Left lung (tissue), 10 donors: ENCODE data around the gene COL15A1. TPM values are rescaled to one million over a fixed set of nuclear protein-coding genes. Genes with fewer than 3 reads are reported as not detected.

Experiments
- ATAC-seq: fragments of 200-7000 bp; cut with Tn5 transposase; one replicate; pipeline ENCODE4 v1.9.1; 2020; ENCODE audit warnings: moderate library complexity
- DNase-seq, 4 donors: peaks; one replicate each; pipeline ENCODE4 v3.0.0-alpha.2; 2013 to 2020
- H3K27ac ChIP-seq, 2 donors: fragments of 200-600 bp; sonication (generic) in 1 of 2; one replicate each; pipeline versions ENCODE4 v1.5.0 to v1.8.0; 2020 to 2021
- H3K27me3 ChIP-seq, 2 donors: fragments of 200-600 bp; sonication (generic) in 1 of 2; one replicate each; pipeline versions ENCODE4 v1.5.0 to v1.8.0; 2020 to 2021
- H3K36me3 ChIP-seq, 2 donors: fragments of 200-600 bp; sonication (generic) in 1 of 2; one replicate each; pipeline versions ENCODE4 v1.5.0 to v1.8.0; 2020 to 2021
- H3K4me1 ChIP-seq, 2 donors: fragments of 200-600 bp; one replicate each; pipeline ENCODE4 v1.8.0; 2021
- H3K4me3 ChIP-seq, 2 donors: fragments of 200-600 bp; sonication (generic) in 1 of 2; one replicate each; pipeline versions ENCODE4 v1.5.0 to v1.8.0; 2020 to 2021; ENCODE audit warnings: mild to moderate bottlenecking in 1 of 2
- H3K9me3 ChIP-seq, 2 donors: fragments of 200-600 bp; sonication (generic) in 1 of 2; one replicate each; pipeline versions ENCODE4 v1.5.0 to v1.8.0; 2020 to 2021
- intact Hi-C, 2 donors: fragments of 100-400 bp; cut with DNase I; formaldehyde crosslinking; loops; one replicate each; pipeline versions ENCODE4 v1.11.2 to v1.14.2; 2022
- polyA plus RNA-seq, 6 donors: library from polyadenylated mRNA; unstranded; fragments of 120-200 nt; gene quantifications; one replicate each; pipeline ENCODE4 v1.2.1, GENCODE V29; 2013; ENCODE audit not compliant: insufficient read length in 6 of 6
- total RNA-seq, 2 donors: library from RNA; stranded (reverse); fragmentation: NEBNext Ultra II Directional; extraction: Animal tissue kit (Norgen Biotek cat#: 25700); gene quantifications; one replicate each; pipeline ENCODE4 v1.2.1, GENCODE V29; 2021
- TF ChIP-seq, protein P1 (sequence below), 2 donors: fragments of 200-600 bp; sonication (generic) in 1 of 2; IDR thresholded peaks; one replicate each; pipeline versions ENCODE4 v1.5.0 to v1.8.0; 2021; ENCODE audit warnings: antibody characterized with exemption in 2 of 2
- donor health status: DM: no; HTN: yes; CAD: no.
- donor health status: DM: no; HTN: no; CAD: no.

Gene COL15A1
- total and polyA plus RNA-seq, 8 donors, result 2.4 to 58.4 (median 7.4) TPM

DNA sequence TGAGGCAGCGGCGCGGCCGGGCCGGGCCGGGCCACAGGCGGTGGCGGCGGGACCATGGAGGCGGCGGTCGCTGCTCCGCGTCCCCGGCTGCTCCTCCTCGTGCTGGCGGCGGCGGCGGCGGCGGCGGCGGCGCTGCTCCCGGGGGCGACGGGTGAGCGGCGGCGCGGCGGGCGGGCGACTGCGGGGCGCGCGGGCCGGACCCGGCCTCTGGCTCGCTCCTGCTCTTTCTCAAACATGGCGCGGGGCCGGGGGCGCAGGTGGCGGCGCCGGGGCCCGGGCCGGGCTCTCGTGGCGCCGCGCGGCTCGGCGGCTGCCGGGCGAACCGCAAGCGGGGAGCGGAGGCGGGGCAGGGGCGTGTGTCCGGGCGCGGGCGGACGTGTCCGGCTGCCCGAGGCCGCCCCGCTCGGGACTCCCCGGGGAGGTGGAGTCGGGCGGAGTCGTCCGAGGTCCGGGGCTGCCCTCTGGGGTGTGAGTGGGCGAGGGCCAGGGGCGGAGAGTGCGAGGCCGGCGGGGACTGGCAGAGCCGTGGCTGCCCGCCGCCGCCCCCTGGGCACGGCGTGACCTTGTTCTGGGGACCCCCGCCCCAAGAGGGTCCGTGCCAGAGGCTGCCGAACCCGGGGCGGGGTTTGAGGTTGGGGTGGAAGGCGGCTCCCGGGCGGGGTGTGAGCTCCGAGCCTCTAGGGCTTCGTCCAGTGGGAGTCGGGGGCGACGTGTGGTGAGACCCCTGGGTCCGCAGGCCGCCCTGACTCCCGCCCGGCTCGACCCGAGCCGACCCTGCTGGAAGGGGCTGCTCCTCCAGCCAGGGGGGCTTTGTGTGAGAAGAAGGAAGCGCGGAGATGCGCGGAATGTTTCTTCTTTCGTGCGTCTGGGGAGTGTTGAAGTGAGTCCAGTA lies 161.7 kb downstream of the COL15A1 start:
- H3K4me1 ChIP-seq, result peaks cover 7 to 61% of the 10 kb centered on the region in 2 donors
- ATAC-seq, result peak; percentile 81

DNA sequence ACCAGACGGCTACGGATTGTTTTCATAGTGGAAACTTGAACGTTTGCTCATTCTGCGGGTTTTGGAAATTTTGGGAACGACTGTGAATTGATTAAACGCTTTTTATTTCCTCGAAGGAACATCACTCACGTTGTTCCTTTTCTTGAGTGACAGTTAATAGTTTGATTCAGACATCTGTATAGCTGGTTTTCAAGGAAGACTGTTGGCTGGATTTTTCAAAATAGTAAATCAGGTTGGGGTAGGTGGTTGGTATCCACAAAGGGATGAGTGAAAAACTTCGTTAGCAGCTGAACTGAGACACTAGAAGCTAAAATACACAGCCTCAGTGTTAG lies 162.3 kb downstream of the COL15A1 start:
- TF ChIP-seq, protein P1, sequence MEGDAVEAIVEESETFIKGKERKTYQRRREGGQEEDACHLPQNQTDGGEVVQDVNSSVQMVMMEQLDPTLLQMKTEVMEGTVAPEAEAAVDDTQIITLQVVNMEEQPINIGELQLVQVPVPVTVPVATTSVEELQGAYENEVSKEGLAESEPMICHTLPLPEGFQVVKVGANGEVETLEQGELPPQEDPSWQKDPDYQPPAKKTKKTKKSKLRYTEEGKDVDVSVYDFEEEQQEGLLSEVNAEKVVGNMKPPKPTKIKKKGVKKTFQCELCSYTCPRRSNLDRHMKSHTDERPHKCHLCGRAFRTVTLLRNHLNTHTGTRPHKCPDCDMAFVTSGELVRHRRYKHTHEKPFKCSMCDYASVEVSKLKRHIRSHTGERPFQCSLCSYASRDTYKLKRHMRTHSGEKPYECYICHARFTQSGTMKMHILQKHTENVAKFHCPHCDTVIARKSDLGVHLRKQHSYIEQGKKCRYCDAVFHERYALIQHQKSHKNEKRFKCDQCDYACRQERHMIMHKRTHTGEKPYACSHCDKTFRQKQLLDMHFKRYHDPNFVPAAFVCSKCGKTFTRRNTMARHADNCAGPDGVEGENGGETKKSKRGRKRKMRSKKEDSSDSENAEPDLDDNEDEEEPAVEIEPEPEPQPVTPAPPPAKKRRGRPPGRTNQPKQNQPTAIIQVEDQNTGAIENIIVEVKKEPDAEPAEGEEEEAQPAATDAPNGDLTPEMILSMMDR (IDR thresholded peaks at IDR 0.05), result no peak
- peak overlapping the region; percentile 71 to 92 for H3K4me3 ChIP-seq
- DNase-seq (no peak), ATAC-seq (no peak)
- peak overlapping the region; percentile 92 to 93 for H3K27ac ChIP-seq
- no peaks in the 10 kb centered on the region for H3K36me3 ChIP-seq
- intact Hi-C loops, result no loop called here
- peaks cover 7 to 67% of the 10 kb centered on the region in 2 donors for H3K4me1 ChIP-seq
- H3K27me3 ChIP-seq, result no peaks in the 10 kb centered on the region
- no peaks in the 10 kb centered on the region for H3K9me3 ChIP-seq

More for the DNA sequence above, 161.7 kb downstream of the COL15A1 start:
- no peaks in the 10 kb centered on the region for H3K9me3 ChIP-seq
- DNase-seq, result peak; percentile 50 to 97 (median 80)
- H3K27ac ChIP-seq, result peak overlapping the region; percentile 92 to 93
- H3K36me3 ChIP-seq, result no peaks in the 10 kb centered on the region
- no peaks in the 10 kb centered on the region for H3K27me3 ChIP-seq
- TF ChIP-seq, protein P1 (IDR thresholded peaks at IDR 0.05), result peak in 1 of 2 donors; percentile 19
- H3K4me3 ChIP-seq, result peak overlapping the region; percentile 71 to 92
- intact Hi-C loops, result no loop called here

DNA sequence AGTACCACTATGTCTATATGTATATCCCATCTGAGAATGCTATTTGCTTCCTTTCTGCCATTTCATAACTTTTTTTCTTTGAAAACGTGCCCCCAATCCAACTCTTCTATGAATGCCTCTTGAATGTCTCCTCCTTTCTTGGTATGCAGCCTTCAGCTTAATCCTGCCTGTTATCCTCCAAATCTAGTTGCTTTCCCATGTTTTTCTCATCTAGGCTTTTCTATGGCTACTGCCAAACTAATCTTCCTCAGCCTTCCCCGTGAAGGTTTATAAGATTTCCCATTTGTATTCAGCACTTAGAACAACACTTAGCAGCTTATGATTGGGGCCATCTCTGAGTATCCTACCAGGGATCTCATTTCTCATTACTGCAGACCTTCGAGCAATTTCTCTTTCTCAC lies 163.7 kb downstream of the COL15A1 start:
- intact Hi-C loops, result no loop called here

GRCh38 chr9:99108131-99108530 lies 164.4 kb downstream of the COL15A1 start:
- Histone ChIP-seq H3K36me3 (no peaks in the 10 kb centered on the region), H3K27me3 (no peaks in the 10 kb centered on the region), H3K4me3 (peak overlapping the region in 1 of 2 donors; percentile 71), H3K9me3 (no peaks in the 10 kb centered on the region), H3K4me1 (peaks cover 7 to 86% of the 10 kb centered on the region in 2 donors), H3K27ac (peak overlapping the region; percentile 35 to 92)
- TF ChIP-seq, protein P1 (IDR thresholded peaks at IDR 0.05), result no peak
- DNase-seq (no peak), ATAC-seq (no peak)
- intact Hi-C loops, result no loop called here

More for the DNA sequence above, 163.7 kb downstream of the COL15A1 start:
- DNase-seq (no peak), ATAC-seq (no peak)
- Histone ChIP-seq H3K4me3 (peak overlapping the region in 1 of 2 donors; percentile 71), H3K9me3 (no peaks in the 10 kb centered on the region), H3K27me3 (no peaks in the 10 kb centered on the region), H3K36me3 (no peaks in the 10 kb centered on the region), H3K4me1 (peaks cover 7 to 81% of the 10 kb centered on the region in 2 donors), H3K27ac (peak overlapping the region in 1 of 2 donors; percentile 92)
- TF ChIP-seq, protein P1 (IDR thresholded peaks at IDR 0.05), result no peak

DNA sequence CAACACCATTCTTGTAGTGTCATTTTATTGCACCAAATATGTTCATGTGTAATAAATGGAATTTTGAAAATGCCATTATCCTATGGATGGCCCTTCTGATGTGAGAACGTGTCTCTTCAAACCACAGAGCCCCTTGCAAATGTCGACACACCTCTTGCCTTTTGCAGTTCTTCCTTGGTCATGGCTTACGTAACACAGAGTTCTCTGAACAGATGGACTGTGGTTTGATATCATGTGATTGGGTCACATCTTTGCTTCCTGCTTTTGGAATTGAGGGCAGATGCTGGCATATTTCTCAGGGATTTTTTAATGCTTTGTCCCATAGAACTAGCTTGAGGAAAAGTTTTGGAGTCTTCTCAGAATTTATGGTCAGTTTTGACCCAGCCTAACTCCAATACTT lies 165.8 kb downstream of the COL15A1 start:
- Histone ChIP-seq H3K9me3 (no peaks in the 10 kb centered on the region), H3K4me1 (peaks cover 7 to 85% of the 10 kb centered on the region in 2 donors), H3K4me3 (no peak overlapping the region), H3K27me3 (no peaks in the 10 kb centered on the region), H3K36me3 (no peaks in the 10 kb centered on the region), H3K27ac (peak overlapping the region in 1 of 2 donors; percentile 92)
- intact Hi-C loops, result no loop called here
- ATAC-seq (no peak), DNase-seq (no peak)
- TF ChIP-seq, protein P1 (IDR thresholded peaks at IDR 0.05), result no peak
